Measurements from ENCODE around the gene MMP25.

The MMP25 gene, protein sequence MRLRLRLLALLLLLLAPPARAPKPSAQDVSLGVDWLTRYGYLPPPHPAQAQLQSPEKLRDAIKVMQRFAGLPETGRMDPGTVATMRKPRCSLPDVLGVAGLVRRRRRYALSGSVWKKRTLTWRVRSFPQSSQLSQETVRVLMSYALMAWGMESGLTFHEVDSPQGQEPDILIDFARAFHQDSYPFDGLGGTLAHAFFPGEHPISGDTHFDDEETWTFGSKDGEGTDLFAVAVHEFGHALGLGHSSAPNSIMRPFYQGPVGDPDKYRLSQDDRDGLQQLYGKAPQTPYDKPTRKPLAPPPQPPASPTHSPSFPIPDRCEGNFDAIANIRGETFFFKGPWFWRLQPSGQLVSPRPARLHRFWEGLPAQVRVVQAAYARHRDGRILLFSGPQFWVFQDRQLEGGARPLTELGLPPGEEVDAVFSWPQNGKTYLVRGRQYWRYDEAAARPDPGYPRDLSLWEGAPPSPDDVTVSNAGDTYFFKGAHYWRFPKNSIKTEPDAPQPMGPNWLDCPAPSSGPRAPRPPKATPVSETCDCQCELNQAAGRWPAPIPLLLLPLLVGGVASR

DNA sequence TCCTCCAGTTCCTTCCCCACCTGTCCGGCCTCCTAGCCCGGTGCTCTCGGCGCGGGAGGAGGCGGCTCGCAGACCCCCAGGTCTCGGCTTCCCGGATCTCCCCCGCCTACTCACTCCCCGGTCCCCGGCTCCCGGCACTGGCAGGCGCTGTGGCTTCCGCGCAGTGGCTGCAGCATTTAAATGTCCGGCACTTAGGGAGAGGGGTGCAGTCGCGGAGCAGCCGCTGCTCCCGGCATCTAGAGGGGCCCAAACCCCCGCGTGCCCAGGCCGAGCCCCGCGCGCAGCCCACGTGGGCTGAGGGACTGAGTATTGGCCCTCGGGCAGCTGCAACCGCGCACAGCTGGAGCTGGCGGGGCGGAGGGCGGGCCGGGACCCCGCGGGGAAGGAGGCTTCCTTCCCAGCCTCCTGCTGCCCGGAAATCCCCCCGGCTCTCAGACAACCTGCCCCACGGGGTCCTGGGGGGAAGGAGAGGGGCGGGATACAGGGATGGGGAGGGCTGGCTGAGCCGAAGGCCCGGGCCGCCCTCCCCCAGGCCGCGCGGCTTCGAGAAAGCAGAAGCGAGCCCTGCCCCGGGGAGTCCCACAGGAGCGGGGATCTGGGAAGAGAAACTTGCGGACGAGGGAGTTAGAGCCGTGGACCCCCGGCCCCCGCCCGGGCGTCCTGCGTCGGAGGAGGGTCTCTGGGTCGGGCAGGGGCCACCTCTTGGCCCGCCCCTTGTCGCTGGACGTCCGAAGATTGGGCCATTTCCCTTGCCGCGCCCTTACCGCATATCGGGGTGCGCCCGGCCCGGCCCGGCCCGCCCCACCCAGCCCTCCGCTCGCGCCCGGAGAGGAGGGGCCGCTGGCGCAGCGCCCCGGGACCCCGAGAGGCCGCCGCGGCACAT lies at the start of gene MMP25:
TSS of gene MMP25 (plus strand) at position 804 of the 883 bp plus-strand sequence. CDS start 357 bp downstream, outside the sequence.
- no peak for DNase-seq (ENCODE audit: low spot score)

- no peak for DNase-seq (ENCODE audit: low spot score)
Measured at GRCh38 chr16:2999929-3000328, 46.4 kb upstream of the MMP25 start.

DNA sequence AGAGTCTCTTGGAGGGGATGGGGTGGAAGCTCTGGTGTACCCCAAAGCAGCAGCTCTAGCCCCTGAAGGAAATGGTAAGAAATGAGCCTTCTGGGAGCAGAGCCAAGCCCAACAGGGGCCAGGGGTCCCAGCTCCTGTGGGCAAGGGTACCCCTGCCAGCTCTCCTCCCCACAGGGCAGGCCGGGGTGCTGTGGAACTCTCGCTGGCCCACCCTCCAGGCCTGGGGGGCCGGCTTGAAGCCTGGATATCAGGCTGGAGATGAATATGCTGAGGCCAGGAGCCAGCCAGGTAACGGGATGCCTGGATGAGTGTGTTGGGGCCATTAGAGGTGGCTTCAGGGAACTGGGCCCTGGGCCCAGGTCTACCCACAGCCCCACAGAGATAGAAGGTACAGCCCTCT lies 45.8 kb upstream of the MMP25 start:
- DNase-seq (ENCODE audit: low spot score) = no peak

DNA sequence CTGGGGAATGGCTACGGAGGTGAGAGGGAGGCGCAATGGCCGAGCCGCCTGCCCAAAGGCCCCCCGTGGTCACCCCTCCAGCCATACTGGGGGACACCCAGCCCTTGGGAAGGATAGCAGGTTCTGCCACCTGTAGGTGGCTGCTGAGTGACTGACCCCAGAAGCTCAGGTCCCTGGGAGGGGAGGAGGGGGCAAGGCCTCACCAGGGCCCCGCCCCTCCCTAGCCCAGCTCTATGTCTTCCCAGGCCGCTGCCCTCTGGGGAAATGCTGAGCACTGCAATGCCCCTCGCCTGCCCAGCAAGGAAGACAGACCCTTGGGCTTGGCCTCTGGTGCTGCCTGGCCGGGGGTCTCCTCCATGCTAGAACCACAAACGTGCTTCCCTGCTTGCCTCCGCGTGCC lies 45.0 kb upstream of the MMP25 start:
- DNase-seq (ENCODE audit: low spot score) = no peak

DNA sequence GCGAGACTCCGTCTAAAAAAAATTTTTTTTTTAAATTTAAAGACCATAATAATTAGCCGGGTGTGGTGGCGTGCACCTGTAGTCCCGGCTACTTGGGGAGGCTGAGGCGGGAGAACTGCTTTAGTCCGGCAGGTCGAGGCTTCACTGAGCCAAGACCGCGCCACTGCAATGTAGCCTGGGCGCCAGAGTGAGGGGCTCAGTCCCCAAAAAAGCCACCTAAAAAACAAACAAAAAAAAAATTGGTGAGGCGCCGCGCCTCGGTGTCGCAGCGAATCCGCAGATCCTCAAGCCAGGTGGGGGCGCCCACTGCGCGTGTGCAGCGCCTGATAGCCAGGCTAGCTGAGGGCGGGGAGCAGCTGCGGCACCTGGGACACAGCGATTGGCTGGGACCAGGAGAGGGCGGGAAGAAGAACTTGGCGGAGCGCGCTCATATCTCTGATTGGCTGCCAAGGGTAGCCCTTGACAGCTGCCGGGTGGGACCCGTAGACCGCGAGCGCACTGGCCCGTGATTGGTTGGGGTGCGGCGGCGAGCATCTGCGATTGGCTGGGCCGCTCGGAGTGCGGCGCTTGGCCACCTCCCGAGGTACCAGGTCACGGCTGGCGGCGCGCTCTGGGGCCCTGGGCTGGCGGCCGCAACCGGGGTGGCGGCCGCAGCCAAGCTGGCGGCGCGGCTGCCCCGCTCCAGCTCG lies 42.6 kb upstream of the MMP25 start:
- peak; percentile 98 for DNase-seq (ENCODE audit: low spot score)

- no peak for DNase-seq (ENCODE audit: low spot score)
Measured at GRCh38 chr16:3004319-3004718, 42.0 kb upstream of the MMP25 start.

GRCh38 chr16:3004781-3005284 lies 41.5 kb upstream of the MMP25 start:
- DNase-seq (ENCODE audit: low spot score) = no peak

- DNase-seq (ENCODE audit: low spot score) = no peak
Measured at GRCh38 chr16:3007059-3007956, 39.1 kb upstream of the MMP25 start.

DNA sequence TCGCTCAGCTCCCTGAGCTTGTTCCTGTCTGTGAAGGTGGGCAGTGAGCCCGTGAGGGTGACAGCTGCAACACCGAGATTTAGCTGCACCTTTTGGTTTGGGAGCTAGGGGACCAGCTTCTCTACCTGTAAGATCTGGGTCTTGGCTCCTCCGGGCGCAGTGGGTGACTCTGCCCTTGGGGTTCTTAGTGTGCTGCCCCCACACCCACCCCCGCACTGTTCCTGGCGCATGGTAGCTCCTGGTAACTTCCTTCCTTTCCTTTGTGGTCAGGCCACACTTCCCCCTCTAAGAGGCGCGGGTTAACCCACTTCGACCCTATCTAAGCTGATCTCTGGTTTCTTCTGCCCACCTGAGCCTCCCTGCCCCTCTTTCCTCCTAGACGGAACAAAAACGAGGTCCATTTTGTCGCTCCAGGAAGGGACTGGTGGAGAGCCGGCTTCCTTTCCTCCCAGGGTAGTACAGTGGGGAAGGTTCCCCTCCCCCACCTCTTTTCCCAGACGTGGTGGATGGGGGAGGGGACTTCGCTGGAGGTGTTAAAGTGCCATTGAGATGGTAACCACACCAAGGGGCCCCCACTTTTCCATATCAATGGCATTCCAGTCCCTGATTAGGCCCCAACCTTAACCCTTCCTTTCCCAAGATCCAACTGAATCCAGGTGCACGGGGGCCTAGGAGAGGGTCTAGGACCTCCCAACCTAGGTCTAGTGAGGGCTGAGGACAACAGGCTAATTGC lies 38.2 kb upstream of the MMP25 start:
- DNase-seq (ENCODE audit: low spot score) = no peak

DNA sequence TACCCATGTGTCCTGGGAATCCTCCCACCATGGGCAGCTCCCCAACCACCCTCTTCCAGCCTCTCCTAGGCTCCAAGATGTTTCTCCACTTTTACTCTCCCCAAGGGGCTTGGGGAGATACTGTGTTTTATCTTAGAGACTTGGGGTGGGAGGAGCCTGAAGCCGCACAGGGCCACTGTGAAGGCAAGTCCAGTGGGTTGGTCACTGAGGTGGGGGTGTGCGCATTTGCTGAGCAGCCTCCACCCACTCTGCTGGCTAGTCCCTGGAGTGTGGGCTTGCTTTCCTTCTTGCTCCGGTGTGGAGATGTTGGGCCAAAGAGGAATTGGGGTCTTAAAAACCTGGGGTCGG lies 37.7 kb upstream of the MMP25 start:
- DNase-seq (ENCODE audit: low spot score) = no peak

DNA sequence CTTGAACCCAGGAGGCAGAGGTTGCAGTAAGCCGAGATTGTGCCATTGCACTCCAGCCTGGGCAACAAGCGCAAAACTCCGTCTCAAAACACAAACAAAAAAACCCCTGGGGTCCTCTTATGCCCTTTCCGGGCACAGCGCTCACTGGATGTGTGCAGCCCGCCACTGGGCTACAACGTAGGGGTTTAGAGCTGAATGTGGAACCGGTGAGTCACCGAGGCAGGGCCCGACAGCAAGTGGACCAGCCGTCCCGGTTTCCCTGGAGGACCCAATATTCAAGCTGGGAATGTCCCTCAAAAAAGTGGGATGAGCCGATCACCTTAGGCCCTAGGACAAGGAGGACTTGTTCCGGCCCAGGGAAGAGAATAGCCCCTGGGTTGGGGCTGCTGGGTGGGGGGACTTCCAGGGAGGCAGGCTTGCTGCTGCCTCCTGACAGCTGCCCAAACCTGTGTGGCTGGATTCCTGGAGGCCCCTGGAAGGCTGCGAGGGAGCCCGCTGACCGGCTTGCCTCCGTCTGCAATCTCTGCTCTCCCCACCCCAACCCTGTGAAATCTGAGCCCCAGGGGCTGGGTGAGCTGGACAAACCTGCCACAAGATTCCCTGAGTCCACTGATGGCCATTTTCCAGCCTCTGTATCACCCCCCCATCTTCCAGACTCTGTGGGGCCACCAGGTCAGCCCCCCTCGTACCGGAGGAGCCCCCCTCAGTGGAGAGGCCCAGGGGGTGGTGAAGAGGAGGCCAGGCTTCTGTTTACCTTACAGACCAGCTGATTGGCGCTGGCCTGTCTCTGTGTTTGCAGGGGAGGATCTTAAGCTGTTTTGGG lies 36.6 kb upstream of the MMP25 start:
- DNase-seq (ENCODE audit: low spot score) = no peak

- DNase-seq (ENCODE audit: low spot score) = no peak
Measured at GRCh38 chr16:3010510-3010909, 35.9 kb upstream of the MMP25 start.

DNA sequence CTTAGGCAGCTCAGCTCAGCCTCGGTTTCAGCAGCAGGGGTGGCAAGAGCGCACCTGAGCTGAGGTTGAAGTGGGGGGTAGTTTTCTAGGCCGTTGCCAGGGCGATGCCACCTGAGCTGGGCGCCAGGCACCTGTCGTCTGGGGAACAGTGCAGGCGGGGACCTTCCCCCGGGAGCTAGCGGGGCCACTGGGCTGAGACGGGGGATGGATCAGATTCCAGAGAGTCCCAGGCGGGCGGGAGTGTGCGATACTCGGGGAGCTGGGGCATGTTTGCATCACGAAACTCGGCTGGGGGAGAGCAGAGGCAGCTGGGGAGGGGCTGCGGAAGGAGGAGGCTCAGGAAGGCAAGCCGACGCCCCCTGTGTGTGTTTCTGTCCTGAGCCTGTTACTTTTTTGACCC lies 34.1 kb upstream of the MMP25 start:
- no peak for DNase-seq (ENCODE audit: low spot score)

DNA sequence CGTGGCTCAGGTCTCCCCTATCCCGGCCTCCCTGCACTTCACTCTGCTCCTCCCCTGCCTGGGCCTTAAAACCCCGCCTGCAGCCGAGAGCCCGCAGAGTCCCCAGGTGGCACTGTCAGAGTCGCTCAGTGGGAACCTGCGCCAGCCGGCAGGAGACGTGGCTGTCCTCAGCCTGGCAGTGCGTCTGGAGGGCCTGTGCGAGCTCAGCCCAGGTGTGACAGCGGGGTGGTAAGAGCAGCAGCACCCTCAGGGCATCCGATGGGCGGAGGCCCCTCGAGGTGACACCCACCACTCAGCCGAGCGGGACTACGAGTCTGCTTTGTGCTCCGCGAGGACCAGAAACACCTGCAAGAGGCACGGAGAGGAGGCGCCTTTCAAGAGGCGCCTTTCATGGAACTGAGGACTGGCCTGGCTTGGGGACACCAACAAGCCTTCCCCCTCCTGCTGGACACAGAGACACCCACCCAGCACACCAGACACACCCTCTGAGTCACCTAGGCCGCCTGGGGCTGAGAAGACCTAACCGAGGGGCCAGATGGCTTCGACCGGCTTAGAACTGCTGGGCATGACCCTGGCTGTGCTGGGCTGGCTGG lies 33.4 kb upstream of the MMP25 start, which contains the start of gene CLDN9:
TSS of gene CLDN9 (plus strand) at position 96 of the 593 bp plus-strand sequence. CDS start at position 536, 440 bp downstream.
- no peak for DNase-seq (ENCODE audit: low spot score)

DNA sequence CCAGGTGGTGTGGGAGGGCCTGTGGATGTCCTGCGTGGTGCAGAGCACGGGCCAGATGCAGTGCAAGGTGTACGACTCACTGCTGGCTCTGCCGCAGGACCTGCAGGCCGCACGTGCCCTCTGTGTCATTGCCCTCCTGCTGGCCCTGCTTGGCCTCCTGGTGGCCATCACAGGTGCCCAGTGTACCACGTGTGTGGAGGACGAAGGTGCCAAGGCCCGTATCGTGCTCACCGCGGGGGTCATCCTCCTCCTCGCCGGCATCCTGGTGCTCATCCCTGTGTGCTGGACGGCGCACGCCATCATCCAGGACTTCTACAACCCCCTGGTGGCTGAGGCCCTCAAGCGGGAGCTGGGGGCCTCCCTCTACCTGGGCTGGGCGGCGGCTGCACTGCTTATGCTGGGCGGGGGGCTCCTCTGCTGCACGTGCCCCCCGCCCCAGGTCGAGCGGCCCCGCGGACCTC lies 32.8 kb upstream of the MMP25 start:
- DNase-seq (ENCODE audit: low spot score) = no peak

DNA sequence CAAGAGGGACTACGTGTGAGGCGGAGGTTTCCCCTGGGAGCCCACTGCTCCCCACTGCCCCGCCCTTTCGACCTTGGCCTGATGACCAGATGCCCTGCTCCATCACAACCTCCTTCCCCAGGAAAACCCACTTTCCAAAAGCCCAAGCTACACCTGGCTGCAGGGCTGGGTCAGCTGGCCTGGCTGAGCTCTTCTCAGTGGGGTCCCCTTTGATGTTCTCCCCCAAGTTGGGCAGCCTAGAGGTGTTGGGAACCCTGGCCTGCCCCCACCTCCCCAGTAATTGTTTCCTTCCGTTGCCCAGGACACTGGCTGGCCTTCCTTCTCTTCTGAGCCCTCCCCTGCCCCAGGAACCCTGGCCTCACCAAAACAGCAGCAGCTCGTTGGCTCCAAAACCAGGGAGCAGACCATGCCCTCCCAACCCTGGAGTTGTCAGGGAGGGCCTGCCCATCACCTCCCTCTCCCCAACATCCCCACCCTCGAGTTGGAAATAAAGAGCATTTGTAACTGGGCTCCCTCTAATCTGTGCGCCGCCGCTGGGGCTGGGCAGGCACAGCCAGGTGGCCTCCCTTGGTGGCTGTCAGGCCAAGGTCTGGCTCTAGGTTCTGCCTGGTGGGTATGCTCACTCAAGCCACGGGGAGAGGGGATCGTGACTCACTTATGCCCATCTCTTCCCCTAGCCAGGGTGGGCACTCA lies 32.2 kb upstream of the MMP25 start:
- DNase-seq (ENCODE audit: low spot score) = no peak

DNA sequence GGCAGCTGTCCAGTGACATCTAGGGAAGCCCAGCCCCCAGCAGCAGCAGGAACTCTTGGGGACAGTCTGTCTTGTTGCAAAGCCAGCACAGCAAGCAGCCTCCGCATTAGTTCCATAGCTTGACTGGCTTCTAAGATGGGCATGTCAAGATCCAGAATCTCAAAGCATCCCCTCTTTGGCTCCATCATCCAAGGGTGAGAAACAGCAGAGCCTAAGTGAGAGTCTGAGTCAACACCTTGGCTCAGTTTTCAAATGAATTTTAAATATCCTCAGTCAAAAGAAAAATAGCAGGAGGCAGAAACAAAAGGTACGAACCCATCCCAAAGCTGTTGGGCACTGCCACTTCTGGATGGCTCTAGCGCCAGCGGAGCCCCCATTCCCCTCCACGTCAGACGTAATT lies 31.4 kb upstream of the MMP25 start:
- DNase-seq (ENCODE audit: low spot score) = no peak

DNA sequence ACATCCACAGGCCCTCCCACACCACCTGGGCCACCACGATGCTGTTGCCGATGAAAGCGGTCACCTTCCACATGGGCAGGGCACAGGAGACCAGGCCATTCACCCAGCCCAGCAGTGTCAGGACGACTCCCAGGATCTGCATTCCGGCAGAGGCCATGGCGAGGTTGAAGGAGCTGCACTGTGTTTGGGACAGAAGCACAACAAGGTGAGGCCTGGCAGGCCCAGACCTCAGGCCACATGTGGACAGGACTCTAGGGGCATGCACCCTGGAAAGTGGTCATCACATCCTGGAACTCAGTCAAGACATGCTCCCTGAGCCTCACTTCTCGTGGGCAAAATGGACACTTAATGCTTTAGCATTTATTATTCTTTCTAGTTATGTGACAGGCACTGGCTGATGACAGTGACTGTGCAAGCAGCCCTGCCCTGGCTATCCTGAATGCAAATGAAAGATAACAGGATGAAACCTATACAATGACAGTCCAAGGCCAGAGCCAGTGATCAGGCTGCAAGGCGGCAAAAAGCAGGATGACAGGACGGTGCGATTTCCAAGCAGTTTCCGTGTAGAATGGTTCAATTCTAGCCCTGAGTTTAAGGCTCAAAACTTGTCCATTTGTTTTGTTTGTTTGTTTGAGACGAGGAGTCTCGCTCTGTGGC lies 30.4 kb upstream of the MMP25 start:
- DNase-seq (ENCODE audit: low spot score) = no peak

All from putamen (tissue), 1 donor.